ENCODE results near the gene ONECUT1. TPM values are rescaled to one million over a fixed set of nuclear protein-coding genes. Genes with fewer than 3 reads are reported as not detected.

ONECUT1 gene
- total RNA-seq, 1 experiment from 2014 or later = 35.9 TPM

DNA sequence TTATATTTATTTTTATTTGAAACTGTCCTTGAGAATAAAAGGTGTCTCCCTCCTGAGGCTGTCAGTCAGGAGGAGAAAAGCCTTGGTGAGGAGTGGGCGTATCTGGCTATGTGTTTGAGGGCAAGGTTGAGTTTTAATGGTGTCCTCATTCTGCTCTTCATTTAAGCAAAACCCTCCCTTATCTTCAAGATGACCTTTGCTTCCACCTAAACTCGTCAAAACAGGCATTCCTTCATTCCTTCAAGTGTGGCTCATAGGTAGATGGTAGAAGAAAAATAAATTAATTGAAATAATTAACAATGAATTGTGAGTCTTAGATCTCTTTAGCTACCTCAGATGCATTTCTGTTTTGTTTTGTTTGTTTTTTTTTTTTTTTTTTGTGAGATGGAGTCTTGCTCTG lies 71.6 kb downstream of the ONECUT1 start:
- no peak for DNase-seq (ENCODE audit: low spot score)
- TF ChIP-seq ZNF121 (CRISPR knock-in tag; IDR thresholded peaks at IDR 0.05) = no peak
- TF ChIP-seq, protein P1, sequence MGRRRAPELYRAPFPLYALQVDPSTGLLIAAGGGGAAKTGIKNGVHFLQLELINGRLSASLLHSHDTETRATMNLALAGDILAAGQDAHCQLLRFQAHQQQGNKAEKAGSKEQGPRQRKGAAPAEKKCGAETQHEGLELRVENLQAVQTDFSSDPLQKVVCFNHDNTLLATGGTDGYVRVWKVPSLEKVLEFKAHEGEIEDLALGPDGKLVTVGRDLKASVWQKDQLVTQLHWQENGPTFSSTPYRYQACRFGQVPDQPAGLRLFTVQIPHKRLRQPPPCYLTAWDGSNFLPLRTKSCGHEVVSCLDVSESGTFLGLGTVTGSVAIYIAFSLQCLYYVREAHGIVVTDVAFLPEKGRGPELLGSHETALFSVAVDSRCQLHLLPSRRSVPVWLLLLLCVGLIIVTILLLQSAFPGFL (CRISPR knock-in tag; IDR thresholded peaks at IDR 0.05; ENCODE audit: borderline replicate concordance) = no peak
- no peak for TF ChIP-seq ZNF671 (CRISPR knock-in tag; IDR thresholded peaks at IDR 0.05)
- TF ChIP-seq ZNF396 (CRISPR knock-in tag; IDR thresholded peaks at IDR 0.05; ENCODE audit: borderline replicate concordance) = no peak
- no peak for TF ChIP-seq GABPB1 (CRISPR knock-in tag; IDR thresholded peaks at IDR 0.05)
- TF ChIP-seq SOX15 (CRISPR knock-in tag; IDR thresholded peaks at IDR 0.05) = no peak
- no peak for TF ChIP-seq ZNF219 (CRISPR knock-in tag; IDR thresholded peaks at IDR 0.05; ENCODE audit: borderline replicate concordance)
- no peak for TF ChIP-seq FOXP1 (CRISPR knock-in tag; IDR thresholded peaks at IDR 0.05; ENCODE audit: borderline replicate concordance)
- no peak for TF ChIP-seq FOXJ3 (CRISPR knock-in tag; IDR thresholded peaks at IDR 0.05; ENCODE audit: borderline replicate concordance)
- H3K36me3 Mint-ChIP-seq = no peaks in the 10 kb centered on the region
- no peak overlapping the region for H3K27ac Mint-ChIP-seq
- no peak overlapping the region for H3K4me3 Mint-ChIP-seq
- no peaks in the 10 kb centered on the region; the same call in 1 of the 2 replicates for H3K27me3 Mint-ChIP-seq (ENCODE audit: low read depth)
- H3K9me3 Mint-ChIP-seq = no peaks in the 10 kb centered on the region
- no peak for ATAC-seq
- ChIA-PET CTCF (interaction anchor here (0.9 to 1.0 kb wide), 3 partner anchors 17 to 461 kb away, joined by 3 read pairs; no protein-coding TSS in a partner anchor), POLR2A (interaction anchor here (0.8 to 1.0 kb wide), 2 partner anchors 8 to 10 kb away, joined by 3 read pairs; no protein-coding TSS in a partner anchor)
- peaks cover 8% of the 10 kb centered on the region for H3K4me1 Mint-ChIP-seq

GRCh38 chr15:52717924-52718323 lies 72.2 kb downstream of the ONECUT1 start:
- Mint-ChIP-seq H3K36me3 (no peaks in the 10 kb centered on the region), H3K27ac (0 out of 2 replicates have a peak overlapping the region, but pooled peaks have one; percentile 53), H3K27me3 (ENCODE audit: low read depth) (no peaks in the 10 kb centered on the region; the same call in 1 of the 2 replicates), H3K4me3 (no peak overlapping the region), H3K9me3 (no peaks in the 10 kb centered on the region), H3K4me1 (peaks cover 8% of the 10 kb centered on the region)
- ATAC-seq (peak; percentile 89), DNase-seq (ENCODE audit: low spot score) (no peak)
- ChIA-PET CTCF (interaction anchor here (0.8 to 1.0 kb wide), 4 partner anchors 18 to 501 kb away, joined by 3 to 8 read pairs (median 3); no protein-coding TSS in a partner anchor), POLR2A (interaction anchor here (0.8 to 1.0 kb wide), 2 partner anchors 9 kb away, joined by 3 read pairs; no protein-coding TSS in a partner anchor)
- TF ChIP-seq FOXK1 (CRISPR knock-in tag; IDR thresholded peaks at IDR 0.05) (no peak), GTF2I (CRISPR knock-in tag; conservative IDR thresholded peaks at IDR 0.05) (no peak), ZNF121 (CRISPR knock-in tag; IDR thresholded peaks at IDR 0.05) (no peak), E2F4 (CRISPR knock-in tag; IDR thresholded peaks at IDR 0.05; ENCODE audit: borderline replicate concordance, low read depth) (no peak), ZNF263 (CRISPR knock-in tag; IDR thresholded peaks at IDR 0.05; ENCODE audit: low read depth) (no peak), SMAD3 (CRISPR knock-in tag; IDR thresholded peaks at IDR 0.05; ENCODE audit: borderline replicate concordance) (no peak), GABPB1 (CRISPR knock-in tag; IDR thresholded peaks at IDR 0.05) (no peak), PRRX2 (CRISPR knock-in tag; IDR thresholded peaks at IDR 0.05) (no peak), TCF7 (CRISPR knock-in tag; IDR thresholded peaks at IDR 0.05; ENCODE audit: low read depth) (no peak), USF1 (CRISPR knock-in tag; IDR thresholded peaks at IDR 0.05) (no peak), TP53 (CRISPR knock-in tag; IDR thresholded peaks at IDR 0.05) (no peak), SP1 (CRISPR knock-in tag; conservative IDR thresholded peaks at IDR 0.05) (no peak), JUN (CRISPR knock-in tag; IDR thresholded peaks at IDR 0.05) (no peak), ZNF671 (CRISPR knock-in tag; IDR thresholded peaks at IDR 0.05) (no peak)
- TF ChIP-seq, protein P2, sequence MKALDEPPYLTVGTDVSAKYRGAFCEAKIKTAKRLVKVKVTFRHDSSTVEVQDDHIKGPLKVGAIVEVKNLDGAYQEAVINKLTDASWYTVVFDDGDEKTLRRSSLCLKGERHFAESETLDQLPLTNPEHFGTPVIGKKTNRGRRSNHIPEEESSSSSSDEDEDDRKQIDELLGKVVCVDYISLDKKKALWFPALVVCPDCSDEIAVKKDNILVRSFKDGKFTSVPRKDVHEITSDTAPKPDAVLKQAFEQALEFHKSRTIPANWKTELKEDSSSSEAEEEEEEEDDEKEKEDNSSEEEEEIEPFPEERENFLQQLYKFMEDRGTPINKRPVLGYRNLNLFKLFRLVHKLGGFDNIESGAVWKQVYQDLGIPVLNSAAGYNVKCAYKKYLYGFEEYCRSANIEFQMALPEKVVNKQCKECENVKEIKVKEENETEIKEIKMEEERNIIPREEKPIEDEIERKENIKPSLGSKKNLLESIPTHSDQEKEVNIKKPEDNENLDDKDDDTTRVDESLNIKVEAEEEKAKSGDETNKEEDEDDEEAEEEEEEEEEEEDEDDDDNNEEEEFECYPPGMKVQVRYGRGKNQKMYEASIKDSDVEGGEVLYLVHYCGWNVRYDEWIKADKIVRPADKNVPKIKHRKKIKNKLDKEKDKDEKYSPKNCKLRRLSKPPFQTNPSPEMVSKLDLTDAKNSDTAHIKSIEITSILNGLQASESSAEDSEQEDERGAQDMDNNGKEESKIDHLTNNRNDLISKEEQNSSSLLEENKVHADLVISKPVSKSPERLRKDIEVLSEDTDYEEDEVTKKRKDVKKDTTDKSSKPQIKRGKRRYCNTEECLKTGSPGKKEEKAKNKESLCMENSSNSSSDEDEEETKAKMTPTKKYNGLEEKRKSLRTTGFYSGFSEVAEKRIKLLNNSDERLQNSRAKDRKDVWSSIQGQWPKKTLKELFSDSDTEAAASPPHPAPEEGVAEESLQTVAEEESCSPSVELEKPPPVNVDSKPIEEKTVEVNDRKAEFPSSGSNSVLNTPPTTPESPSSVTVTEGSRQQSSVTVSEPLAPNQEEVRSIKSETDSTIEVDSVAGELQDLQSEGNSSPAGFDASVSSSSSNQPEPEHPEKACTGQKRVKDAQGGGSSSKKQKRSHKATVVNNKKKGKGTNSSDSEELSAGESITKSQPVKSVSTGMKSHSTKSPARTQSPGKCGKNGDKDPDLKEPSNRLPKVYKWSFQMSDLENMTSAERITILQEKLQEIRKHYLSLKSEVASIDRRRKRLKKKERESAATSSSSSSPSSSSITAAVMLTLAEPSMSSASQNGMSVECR (CRISPR knock-in tag; IDR thresholded peaks at IDR 0.05; ENCODE audit: borderline replicate concordance) = no peak
- TF ChIP-seq, protein P3, sequence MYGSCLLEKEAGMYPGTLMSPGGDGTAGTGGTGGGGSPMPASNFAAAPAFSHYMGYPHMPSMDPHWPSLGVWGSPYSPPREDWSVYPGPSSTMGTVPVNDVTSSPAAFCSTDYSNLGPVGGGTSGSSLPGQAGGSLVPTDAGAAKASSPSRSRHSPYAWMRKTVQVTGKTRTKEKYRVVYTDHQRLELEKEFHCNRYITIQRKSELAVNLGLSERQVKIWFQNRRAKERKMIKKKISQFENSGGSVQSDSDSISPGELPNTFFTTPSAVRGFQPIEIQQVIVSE (CRISPR knock-in tag; IDR thresholded peaks at IDR 0.05; ENCODE audit: borderline replicate concordance) = no peak
- TF ChIP-seq, protein P4, sequence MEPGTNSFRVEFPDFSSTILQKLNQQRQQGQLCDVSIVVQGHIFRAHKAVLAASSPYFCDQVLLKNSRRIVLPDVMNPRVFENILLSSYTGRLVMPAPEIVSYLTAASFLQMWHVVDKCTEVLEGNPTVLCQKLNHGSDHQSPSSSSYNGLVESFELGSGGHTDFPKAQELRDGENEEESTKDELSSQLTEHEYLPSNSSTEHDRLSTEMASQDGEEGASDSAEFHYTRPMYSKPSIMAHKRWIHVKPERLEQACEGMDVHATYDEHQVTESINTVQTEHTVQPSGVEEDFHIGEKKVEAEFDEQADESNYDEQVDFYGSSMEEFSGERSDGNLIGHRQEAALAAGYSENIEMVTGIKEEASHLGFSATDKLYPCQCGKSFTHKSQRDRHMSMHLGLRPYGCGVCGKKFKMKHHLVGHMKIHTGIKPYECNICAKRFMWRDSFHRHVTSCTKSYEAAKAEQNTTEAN (CRISPR knock-in tag; IDR thresholded peaks at IDR 0.05) = no peak
